HG03045 (cell line): ENCODE data around the gene GOLGA6L2.
"Not testable (repeated sequence)": the region's sequence is repeated elsewhere in the genome, so short reads cannot be mapped to it uniquely, and the experiment has no call there.

Source experiments
- ATAC-seq: cut with Tn5 transposase; IDR thresholded peaks from one replicate; pipeline ENCODE4 v1.9.1; 2021; ENCODE audit warnings: mild to moderate bottlenecking, moderate library complexity; ENCODE audit not compliant: unreplicated experiment

GOLGA6L2 gene

DNA sequence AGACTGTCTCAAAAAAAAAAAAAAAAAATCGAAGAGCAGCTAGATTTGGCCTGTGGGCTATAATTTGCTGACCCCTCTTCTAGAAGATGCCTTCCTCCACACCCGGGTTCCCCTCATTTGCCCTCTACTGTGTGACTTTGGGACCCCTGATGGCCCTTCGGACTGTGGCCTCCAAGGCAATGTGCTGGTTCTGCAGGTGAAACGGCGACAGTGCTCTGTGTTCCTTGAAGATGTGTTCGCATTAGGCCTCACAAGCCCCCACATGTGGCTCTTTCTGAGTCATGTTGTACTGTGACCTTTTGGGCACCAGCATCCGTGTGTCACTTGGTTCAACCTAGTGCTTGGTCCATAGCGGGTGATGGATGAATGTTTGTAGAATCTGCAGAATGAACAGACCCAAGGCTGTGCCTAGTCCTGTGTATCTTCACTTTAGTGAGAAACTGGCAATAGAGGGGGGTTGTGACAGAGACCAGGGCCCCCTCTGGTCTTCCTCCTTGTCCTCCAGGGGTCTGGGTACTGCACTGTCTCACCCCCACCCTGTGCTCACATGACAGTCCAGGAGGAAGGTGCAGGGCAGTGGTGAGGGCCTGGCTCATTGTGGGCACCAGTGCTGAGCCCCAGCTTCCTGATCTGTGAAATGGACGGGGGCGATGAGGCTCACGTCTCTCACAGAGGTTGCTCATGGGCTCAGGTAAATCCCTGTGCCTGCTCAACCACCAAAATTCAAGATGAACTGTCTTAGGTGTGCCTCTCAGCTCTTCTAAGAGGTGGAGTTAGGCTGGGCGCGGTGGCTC is 22.7 kb downstream of the GOLGA6L2 start:
- no peak for ATAC-seq

- no peak for ATAC-seq
Observed at GRCh38 chr15:23422946-23423708, 23.9 kb downstream of the GOLGA6L2 start.

- ATAC-seq, result no peak
Observed at GRCh38 chr15:23422099-23422945, 24.7 kb downstream of the GOLGA6L2 start.

GRCh38 chr15:23420806-23421575 is 26.1 kb downstream of the GOLGA6L2 start:
- no peak for ATAC-seq

- ATAC-seq, result no peak
Observed at GRCh38 chr15:23416349-23417276, 30.4 kb downstream of the GOLGA6L2 start.

GRCh38 chr15:23415866-23416265 is 31.2 kb downstream of the GOLGA6L2 start:
- not testable (repeated sequence) for ATAC-seq

- ATAC-seq, result no peak
Observed at GRCh38 chr15:23415321-23415865, 31.6 kb downstream of the GOLGA6L2 start.

- not testable (repeated sequence) for ATAC-seq
Observed at GRCh38 chr15:23412881-23413600, 34.0 kb downstream of the GOLGA6L2 start.

DNA sequence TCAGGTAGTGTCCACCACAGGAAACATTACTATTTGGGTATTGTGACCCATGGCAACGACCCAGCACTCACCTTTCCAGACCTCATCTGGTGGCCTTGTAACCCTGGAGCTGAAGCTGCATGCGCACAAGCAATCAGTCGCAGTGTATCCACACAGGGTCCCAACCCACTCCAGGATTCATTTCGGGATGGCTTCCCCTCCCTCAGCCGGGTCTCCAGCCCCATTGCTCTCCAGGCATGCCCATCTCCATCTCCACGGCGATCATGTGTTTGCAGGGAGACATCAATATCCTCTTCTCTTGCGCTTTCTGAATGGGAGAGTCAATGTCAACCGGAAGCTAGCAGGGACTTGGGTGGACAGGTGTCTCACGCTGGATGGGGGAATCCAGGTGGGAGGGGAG is 35.2 kb downstream of the GOLGA6L2 start:
- no peak for ATAC-seq

GRCh38 chr15:23403550-23403949 is 43.5 kb downstream of the GOLGA6L2 start:
- ATAC-seq, result no peak

DNA sequence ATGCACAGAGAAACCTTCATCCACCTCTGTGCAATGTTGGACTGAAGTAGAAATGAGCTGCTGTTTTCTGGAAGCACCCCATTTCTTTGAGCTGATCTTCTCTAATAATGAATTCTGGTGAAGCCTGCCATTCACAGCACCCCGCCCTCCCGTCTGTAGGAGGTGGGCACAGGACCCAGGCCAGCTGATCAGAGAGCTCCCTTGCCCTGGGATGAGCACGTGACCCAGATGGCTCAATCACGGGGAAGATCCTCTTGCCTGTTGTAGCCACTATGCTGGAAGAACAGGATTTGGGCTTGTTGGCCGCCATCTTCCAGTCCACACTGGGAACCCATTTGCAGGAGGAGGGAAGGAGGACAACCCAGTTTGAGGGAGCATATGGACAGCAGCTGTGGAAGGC is 44.5 kb downstream of the GOLGA6L2 start:
- ATAC-seq, result no peak

DNA sequence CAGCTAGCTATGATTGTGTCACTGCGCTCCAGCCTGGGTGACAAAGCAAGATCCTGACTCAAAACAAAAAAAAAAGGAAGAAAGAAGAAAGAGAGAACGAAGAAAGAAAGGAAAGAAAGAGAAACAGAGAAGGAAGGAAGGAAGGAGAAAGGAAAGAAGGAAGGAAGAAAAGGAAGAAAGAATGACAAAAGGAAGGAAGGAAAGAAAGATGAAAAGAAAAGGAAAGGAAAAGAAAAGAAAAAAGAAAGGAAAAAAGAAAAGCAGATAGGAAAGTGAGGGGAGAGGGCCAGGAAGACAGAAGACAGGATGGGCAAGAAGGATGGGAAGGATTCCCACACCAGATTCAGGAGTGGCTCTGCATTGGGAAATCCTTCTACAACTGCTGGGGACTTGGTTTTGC is 44.9 kb downstream of the GOLGA6L2 start:
- no peak for ATAC-seq

DNA sequence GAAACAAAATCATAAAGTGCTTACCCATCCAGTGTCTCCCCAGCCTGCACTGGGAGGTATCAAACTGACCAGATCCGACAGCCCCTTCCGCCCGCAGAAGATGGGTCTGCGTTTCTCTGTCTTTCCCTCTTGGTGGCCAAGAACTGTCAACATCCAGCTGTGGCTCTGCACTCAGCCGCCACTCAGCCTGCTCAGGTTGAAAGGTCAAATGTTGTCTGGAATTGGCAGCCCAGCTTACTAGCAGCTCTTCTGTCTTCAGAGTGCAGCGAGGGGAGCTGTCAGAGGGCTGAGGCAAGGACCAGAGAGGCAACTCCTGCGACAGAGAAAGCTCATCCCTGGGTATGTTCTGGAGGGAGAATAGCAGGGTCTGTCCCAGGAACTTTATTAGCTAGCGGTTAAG is 45.4 kb downstream of the GOLGA6L2 start:
- ATAC-seq, result no peak

DNA sequence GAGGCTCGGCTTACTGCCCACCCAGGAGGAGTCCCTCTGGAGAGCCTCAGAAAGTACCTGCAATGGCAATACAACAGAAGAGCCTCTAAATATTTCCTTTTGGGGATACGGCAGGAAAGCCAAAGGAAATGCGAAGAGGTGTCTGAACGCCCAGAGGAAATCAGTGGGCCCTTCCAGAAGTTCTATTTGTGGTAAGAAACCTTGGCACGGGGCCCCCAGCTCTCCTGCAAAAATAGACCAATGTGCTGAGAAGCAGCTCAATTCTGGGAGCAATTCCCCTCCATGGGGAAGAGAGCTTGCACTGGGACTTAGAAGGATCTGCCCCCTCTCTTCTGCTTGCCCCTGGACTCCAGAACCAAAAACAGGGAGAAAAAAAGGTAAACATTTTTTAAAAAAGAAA is 47.8 kb downstream of the GOLGA6L2 start:
- not testable (repeated sequence) for ATAC-seq

GRCh38 chr15:23398357-23398756 is 48.7 kb downstream of the GOLGA6L2 start:
- not testable (repeated sequence) for ATAC-seq

DNA sequence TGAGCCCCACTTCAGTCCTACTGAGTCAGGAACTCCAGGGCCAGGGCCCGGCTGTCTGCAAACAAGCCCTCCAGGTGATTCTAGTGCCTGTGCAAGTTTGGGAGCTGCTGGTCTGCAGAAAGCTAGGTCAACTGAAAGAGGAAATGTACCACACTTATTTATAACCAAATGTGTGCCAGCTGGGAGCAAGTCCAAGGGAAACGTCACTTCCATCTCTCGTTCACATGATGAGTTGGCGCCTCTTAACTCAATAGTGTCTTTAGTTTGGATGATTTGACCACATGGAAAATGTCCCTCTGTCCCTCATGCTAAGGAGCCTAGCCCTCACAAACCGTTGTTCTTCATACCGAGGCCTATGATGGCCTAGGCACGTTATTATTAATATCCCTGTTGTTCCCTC is 49.3 kb downstream of the GOLGA6L2 start:
- no peak for ATAC-seq

- ATAC-seq, result no peak
Observed at GRCh38 chr15:23395832-23396231, 51.2 kb downstream of the GOLGA6L2 start.

GRCh38 chr15:23395030-23395692 is 51.9 kb downstream of the GOLGA6L2 start:
- no peak for ATAC-seq
